Measurements from ENCODE around the gene ESYT2.

The ESYT2 gene

DNA sequence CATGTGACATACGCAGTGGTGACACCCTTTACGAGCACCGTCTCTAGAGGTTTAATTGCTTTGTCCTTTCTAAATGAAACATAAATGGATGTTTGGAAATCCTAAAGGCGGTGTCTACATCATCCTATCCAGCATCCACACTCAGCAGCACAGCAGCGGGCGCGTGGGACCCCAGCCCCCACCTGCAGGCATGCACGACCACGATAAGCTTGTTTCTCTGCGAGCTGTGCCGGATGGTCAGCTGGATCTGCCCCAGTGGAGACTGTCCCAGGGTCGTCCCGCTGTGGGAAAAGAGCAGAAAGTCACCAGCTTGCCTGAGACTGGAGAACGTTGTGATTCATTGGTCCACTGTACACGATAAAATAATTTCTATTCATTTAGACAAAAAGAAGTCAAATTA is 90.5 kb downstream of the ESYT2 start:
- Histone ChIP-seq H3K4me1 (ENCODE audit: control insufficient read depth in 2 of 2, insufficient read depth in 2 of 2, low read length in 2 of 2) (no peaks in the 10 kb centered on the region), H3K9ac (ENCODE audit: low read depth in 1 of 2, low read length in 2 of 2) (no peak overlapping the region), H3K9me3 (ENCODE audit: control insufficient read depth in 2 of 2, low read length in 2 of 2) (no peaks in the 10 kb centered on the region), H3K4me3 (ENCODE audit: low read length in 2 of 2) (no peak overlapping the region), H3K36me3 (ENCODE audit: control insufficient read depth in 2 of 2, insufficient read depth in 2 of 2, low read length in 2 of 2) (peaks cover 48 to 78% of the 10 kb centered on the region in 2 donors), H3K27me3 (ENCODE audit: control insufficient read depth in 2 of 2, insufficient read depth in 2 of 2, low read length in 2 of 2) (no peaks in the 10 kb centered on the region), H3K27ac (ENCODE audit: low read depth in 2 of 2, low read length in 2 of 2) (no peak overlapping the region)

DNA sequence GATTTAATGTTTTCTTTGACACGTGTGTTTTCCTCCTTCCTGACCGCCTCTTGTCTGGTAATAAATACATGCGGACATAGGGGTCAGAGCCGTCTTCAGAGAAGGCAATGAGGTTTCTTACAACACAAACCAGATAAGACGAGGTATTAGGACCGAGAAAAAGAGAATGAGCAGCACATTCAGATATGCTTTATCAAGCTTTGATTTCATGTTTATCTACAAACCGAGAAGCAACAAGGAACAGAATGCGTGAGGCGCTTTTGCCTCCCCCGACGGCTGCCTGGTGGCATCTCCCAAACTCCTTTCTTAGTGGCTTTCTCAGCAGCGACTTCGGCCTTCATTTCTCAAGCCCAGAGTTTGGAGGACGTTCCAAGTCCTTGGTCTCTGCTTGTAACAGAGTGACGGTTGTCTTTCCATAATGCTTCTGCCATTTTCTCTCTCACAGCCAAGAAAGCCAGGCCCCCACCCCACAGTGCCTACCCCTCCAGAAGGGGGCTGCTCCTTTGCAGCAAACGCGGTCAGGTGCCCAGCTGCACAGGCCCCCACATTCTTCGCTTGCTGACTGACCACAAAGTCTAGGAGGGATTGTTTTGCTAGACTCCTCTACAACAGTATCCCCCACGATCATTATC is 92.1 kb downstream of the ESYT2 start:
- Histone ChIP-seq H3K36me3 (ENCODE audit: control insufficient read depth in 2 of 2, insufficient read depth in 2 of 2, low read length in 2 of 2) (peaks cover 41 to 80% of the 10 kb centered on the region in 2 donors), H3K9ac (ENCODE audit: low read depth in 1 of 2, low read length in 2 of 2) (no peak overlapping the region), H3K4me3 (ENCODE audit: low read length in 2 of 2) (no peak overlapping the region), H3K27ac (ENCODE audit: low read depth in 2 of 2, low read length in 2 of 2) (no peak overlapping the region), H3K9me3 (ENCODE audit: control insufficient read depth in 2 of 2, low read length in 2 of 2) (no peaks in the 10 kb centered on the region), H3K4me1 (ENCODE audit: control insufficient read depth in 2 of 2, insufficient read depth in 2 of 2, low read length in 2 of 2) (no peaks in the 10 kb centered on the region), H3K27me3 (ENCODE audit: control insufficient read depth in 2 of 2, insufficient read depth in 2 of 2, low read length in 2 of 2) (no peaks in the 10 kb centered on the region)

DNA sequence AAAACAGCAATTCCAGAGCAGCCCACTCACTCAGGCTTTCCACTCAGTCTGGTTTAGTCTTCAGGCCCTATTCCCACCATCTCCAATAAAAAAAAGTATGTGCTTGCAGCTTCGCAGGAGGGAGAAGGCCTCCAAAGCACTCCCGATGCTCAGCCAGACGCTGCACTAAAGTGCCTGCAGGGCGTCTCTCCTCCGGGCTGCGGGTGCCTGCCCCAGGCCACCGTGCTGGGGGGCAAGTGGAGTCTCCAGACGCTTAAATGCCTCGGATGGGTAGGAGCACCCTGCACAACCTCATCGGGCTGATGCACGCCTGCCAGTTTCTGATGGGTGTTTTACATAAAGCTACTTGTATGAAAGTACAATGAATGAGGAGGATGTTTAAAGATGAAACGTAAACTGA is 93.4 kb downstream of the ESYT2 start:
- H3K27me3 ChIP-seq (ENCODE audit: control insufficient read depth in 2 of 2, insufficient read depth in 2 of 2, low read length in 2 of 2), result no peaks in the 10 kb centered on the region
- no peaks in the 10 kb centered on the region for H3K4me1 ChIP-seq (ENCODE audit: control insufficient read depth in 2 of 2, insufficient read depth in 2 of 2, low read length in 2 of 2)
- H3K27ac ChIP-seq (ENCODE audit: low read depth in 2 of 2, low read length in 2 of 2), result no peak overlapping the region
- H3K36me3 ChIP-seq (ENCODE audit: control insufficient read depth in 2 of 2, insufficient read depth in 2 of 2, low read length in 2 of 2), result peaks cover 34 to 72% of the 10 kb centered on the region in 2 donors
- H3K4me3 ChIP-seq (ENCODE audit: low read length in 2 of 2), result no peak overlapping the region
- no peaks in the 10 kb centered on the region for H3K9me3 ChIP-seq (ENCODE audit: control insufficient read depth in 2 of 2, low read length in 2 of 2)
- H3K9ac ChIP-seq (ENCODE audit: low read depth in 1 of 2, low read length in 2 of 2), result no peak overlapping the region

DNA sequence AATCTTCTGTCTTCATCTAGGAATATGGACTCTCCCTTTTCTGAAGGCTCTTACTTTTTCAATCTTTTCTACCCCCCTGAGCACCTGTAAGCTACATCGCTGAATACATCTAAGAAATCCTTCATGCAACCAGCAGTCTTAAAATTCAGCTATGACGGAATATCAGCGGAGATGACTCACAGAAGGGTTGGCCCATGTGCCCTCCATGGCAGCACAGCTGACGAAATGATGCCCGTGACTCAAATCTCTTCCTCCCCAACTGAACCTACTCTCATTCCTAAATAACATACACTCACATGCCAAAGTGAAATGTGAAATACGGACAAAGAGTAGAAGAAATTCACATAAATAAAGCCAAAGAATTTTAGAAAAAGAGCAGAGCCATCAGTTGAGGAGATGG is 94.4 kb downstream of the ESYT2 start:
- Histone ChIP-seq H3K9ac (ENCODE audit: low read depth in 1 of 2, low read length in 2 of 2) (no peak overlapping the region), H3K9me3 (ENCODE audit: control insufficient read depth in 2 of 2, low read length in 2 of 2) (no peaks in the 10 kb centered on the region), H3K36me3 (ENCODE audit: control insufficient read depth in 2 of 2, insufficient read depth in 2 of 2, low read length in 2 of 2) (peaks cover 31 to 67% of the 10 kb centered on the region in 2 donors), H3K27ac (ENCODE audit: low read depth in 2 of 2, low read length in 2 of 2) (no peak overlapping the region), H3K4me3 (ENCODE audit: low read length in 2 of 2) (no peak overlapping the region), H3K27me3 (ENCODE audit: control insufficient read depth in 2 of 2, insufficient read depth in 2 of 2, low read length in 2 of 2) (no peaks in the 10 kb centered on the region), H3K4me1 (ENCODE audit: control insufficient read depth in 2 of 2, insufficient read depth in 2 of 2, low read length in 2 of 2) (no peaks in the 10 kb centered on the region)

DNA sequence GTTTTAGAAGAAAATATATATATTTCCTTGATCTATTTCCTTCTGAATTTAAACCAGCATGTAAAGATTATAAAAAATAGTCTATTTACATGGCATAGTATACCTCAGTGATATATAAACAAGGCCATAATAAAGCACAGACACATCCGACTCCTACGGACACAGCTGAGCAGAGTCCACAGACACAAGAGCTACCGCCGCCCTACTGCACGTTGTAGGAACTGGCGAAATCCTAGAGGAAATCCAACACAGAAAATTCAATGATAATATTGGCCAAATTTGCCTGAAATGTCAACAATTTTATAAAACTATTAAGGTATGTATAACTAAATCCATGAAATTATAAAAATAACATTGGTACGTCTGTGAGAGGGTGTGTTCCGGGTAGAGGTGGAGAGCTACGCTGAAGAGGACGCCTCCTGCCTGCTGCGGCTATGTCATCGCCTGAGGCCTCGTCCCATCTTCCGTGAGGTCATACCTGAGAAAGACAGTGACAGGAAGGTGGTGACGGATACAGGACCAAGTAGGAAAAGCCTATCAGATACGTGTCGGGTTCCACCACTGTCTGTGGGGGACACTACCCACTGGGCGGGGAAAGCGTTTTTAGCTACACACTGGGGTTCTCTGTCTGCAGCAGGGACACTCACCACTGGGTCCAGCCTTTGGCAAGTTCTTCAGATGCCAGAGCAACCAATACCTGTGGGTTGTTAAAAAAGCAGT is 95.4 kb downstream of the ESYT2 start:
- H3K9me3 ChIP-seq (ENCODE audit: control insufficient read depth in 2 of 2, low read length in 2 of 2), result no peaks in the 10 kb centered on the region
- peaks cover 28 to 62% of the 10 kb centered on the region in 2 donors for H3K36me3 ChIP-seq (ENCODE audit: control insufficient read depth in 2 of 2, insufficient read depth in 2 of 2, low read length in 2 of 2)
- H3K27ac ChIP-seq (ENCODE audit: low read depth in 2 of 2, low read length in 2 of 2), result no peak overlapping the region

DNA sequence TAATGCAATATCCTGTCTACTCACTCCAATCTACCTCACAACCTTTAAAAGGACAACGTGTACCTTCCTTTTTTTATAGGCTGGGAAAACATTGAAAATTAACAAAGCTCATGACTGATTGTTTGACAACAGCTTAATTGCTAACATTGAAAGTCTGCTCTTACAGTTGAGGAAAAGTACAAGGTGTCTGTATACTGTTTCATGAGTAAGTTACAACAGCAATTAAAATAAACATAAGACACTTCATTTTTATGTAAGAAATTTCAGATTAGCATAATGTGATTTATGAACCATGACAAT is 96.1 kb downstream of the ESYT2 start:
- no peaks in the 10 kb centered on the region for H3K4me1 ChIP-seq (ENCODE audit: control insufficient read depth in 2 of 2, insufficient read depth in 2 of 2, low read length in 2 of 2)
- H3K27me3 ChIP-seq (ENCODE audit: control insufficient read depth in 2 of 2, insufficient read depth in 2 of 2, low read length in 2 of 2), result no peaks in the 10 kb centered on the region
- H3K4me3 ChIP-seq (ENCODE audit: low read length in 2 of 2), result no peak overlapping the region
- peaks cover 24 to 57% of the 10 kb centered on the region in 2 donors for H3K36me3 ChIP-seq (ENCODE audit: control insufficient read depth in 2 of 2, insufficient read depth in 2 of 2, low read length in 2 of 2)
- no peak overlapping the region for H3K9ac ChIP-seq (ENCODE audit: low read depth in 1 of 2, low read length in 2 of 2)
- no peaks in the 10 kb centered on the region for H3K9me3 ChIP-seq (ENCODE audit: control insufficient read depth in 2 of 2, low read length in 2 of 2)
- no peak overlapping the region for H3K27ac ChIP-seq (ENCODE audit: low read depth in 2 of 2, low read length in 2 of 2)

More for the DNA sequence above, 95.4 kb downstream of the ESYT2 start:
- Histone ChIP-seq H3K4me3 (ENCODE audit: low read length in 2 of 2) (no peak overlapping the region), H3K4me1 (ENCODE audit: control insufficient read depth in 2 of 2, insufficient read depth in 2 of 2, low read length in 2 of 2) (no peaks in the 10 kb centered on the region), H3K27me3 (ENCODE audit: control insufficient read depth in 2 of 2, insufficient read depth in 2 of 2, low read length in 2 of 2) (no peaks in the 10 kb centered on the region), H3K9ac (ENCODE audit: low read depth in 1 of 2, low read length in 2 of 2) (no peak overlapping the region)

DNA sequence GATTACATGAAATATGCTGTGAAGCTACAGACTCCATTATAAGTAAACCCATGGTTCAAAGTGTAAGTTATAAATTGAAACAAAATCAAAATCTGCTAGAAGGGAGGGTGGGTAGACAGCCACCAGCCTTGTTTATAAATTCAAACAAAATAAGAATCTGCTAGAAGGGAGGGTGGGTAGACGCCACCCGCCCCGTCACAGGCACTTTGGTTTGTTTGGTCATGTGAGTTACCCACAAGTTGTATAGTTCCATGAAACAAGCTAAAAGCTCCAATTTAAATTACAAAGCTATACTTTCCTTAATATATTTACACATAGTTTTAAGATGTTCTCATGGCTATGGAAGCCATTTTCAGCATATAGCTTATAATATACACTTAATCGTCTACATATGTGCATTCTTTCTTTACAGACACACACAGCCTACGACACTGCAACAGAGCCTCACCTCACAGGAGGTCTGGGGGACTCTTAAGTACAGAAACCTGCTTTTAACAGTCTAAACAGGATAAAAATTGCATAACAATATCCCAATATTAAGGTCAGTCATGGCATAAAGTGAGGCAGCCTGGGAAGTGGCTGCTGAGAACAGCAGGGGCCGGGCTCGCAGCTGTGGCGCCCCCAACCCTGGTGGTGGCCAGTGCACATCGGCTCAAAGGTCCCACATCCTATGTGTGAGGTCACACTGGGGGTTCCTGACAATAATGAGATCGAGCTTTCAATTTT is 96.7 kb downstream of the ESYT2 start:
- H3K36me3 ChIP-seq (ENCODE audit: control insufficient read depth in 2 of 2, insufficient read depth in 2 of 2, low read length in 2 of 2), result peaks cover 24 to 56% of the 10 kb centered on the region in 2 donors
- no peak overlapping the region for H3K4me3 ChIP-seq (ENCODE audit: low read length in 2 of 2)
- no peak overlapping the region for H3K27ac ChIP-seq (ENCODE audit: low read depth in 2 of 2, low read length in 2 of 2)
- no peak overlapping the region for H3K9ac ChIP-seq (ENCODE audit: low read depth in 1 of 2, low read length in 2 of 2)
- no peaks in the 10 kb centered on the region for H3K27me3 ChIP-seq (ENCODE audit: control insufficient read depth in 2 of 2, insufficient read depth in 2 of 2, low read length in 2 of 2)
- no peaks in the 10 kb centered on the region for H3K4me1 ChIP-seq (ENCODE audit: control insufficient read depth in 2 of 2, insufficient read depth in 2 of 2, low read length in 2 of 2)
- no peaks in the 10 kb centered on the region for H3K9me3 ChIP-seq (ENCODE audit: control insufficient read depth in 2 of 2, low read length in 2 of 2)

DNA sequence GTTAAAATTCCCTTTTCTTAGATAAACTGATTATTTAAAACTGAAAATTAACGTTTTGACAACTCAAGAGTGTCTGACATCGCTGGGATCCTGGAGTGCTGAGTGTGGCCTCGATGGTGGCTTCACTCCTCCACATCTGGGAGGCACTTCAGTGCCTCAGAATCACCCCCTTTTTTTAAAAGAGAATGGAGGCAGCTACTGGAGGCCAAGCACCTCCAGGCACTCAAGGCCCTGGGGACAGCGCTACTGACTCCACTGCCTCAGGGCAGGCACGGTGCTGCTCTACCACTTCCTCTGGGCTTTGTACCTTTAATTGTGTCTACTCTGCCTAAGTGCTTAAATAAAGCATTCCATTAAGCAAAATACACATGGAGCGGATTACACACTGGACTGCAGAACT is 97.5 kb downstream of the ESYT2 start:
- Histone ChIP-seq H3K36me3 (ENCODE audit: control insufficient read depth in 2 of 2, insufficient read depth in 2 of 2, low read length in 2 of 2) (peaks cover 16 to 47% of the 10 kb centered on the region in 2 donors), H3K4me1 (ENCODE audit: control insufficient read depth in 2 of 2, insufficient read depth in 2 of 2, low read length in 2 of 2) (no peaks in the 10 kb centered on the region), H3K9me3 (ENCODE audit: control insufficient read depth in 2 of 2, low read length in 2 of 2) (no peaks in the 10 kb centered on the region), H3K4me3 (ENCODE audit: low read length in 2 of 2) (no peak overlapping the region), H3K27me3 (ENCODE audit: control insufficient read depth in 2 of 2, insufficient read depth in 2 of 2, low read length in 2 of 2) (no peaks in the 10 kb centered on the region), H3K9ac (ENCODE audit: low read depth in 1 of 2, low read length in 2 of 2) (no peak overlapping the region), H3K27ac (ENCODE audit: low read depth in 2 of 2, low read length in 2 of 2) (no peak overlapping the region)

DNA sequence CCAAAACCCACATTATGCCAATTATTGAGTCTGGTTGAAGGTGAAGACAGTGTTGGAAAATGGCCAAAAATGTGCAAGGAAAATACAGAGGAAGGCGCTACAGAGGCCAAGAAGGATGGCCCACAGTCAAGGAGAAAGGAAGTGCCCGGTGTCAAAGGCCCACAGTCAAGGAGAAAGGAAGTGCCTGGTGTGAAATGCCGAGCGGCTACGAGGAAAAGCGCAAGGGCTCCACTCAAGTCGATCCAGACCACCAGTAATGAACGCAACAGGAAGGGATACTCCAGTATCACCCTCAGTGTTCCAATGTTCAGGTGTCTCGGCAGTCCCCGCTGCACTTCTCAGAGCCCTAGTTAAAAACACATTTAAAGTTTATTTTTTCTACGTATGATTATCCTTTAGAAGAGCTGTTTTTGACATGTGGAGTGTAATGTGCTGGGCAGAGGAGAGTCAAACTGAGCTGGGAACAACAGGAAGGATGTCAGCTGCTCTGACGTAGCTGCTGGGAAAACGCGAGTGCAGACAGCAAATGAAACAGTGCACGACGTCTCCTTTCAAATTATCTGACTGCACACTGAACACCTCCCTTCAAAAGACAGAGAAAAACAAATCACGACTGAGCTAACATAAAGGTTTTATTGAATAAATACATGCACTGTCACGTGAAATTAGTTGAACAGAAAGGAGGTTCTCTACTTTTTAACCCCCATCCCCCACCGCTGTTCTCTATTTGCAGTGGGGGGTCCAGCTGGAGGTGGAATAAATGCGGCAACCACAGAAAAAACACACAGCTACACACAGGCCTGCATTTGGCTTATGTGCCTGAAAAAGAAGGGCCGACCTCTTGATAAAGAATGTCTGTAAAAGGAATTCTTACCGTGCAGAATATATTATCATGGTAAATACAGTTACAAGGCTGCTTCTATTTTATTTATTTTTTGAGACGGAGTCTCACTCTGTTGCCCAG is 98.6 kb downstream of the ESYT2 start:
- Histone ChIP-seq H3K9me3 (ENCODE audit: control insufficient read depth in 2 of 2, low read length in 2 of 2) (no peaks in the 10 kb centered on the region), H3K27ac (ENCODE audit: low read depth in 2 of 2, low read length in 2 of 2) (no peak overlapping the region), H3K36me3 (ENCODE audit: control insufficient read depth in 2 of 2, insufficient read depth in 2 of 2, low read length in 2 of 2) (peaks cover 10 to 39% of the 10 kb centered on the region in 2 donors), H3K9ac (ENCODE audit: low read depth in 1 of 2, low read length in 2 of 2) (no peak overlapping the region), H3K27me3 (ENCODE audit: control insufficient read depth in 2 of 2, insufficient read depth in 2 of 2, low read length in 2 of 2) (no peaks in the 10 kb centered on the region), H3K4me1 (ENCODE audit: control insufficient read depth in 2 of 2, insufficient read depth in 2 of 2, low read length in 2 of 2) (no peaks in the 10 kb centered on the region), H3K4me3 (ENCODE audit: low read length in 2 of 2) (no peak overlapping the region)
